H7 (cell line): ENCODE data around the gene SPTBN1. TPM values are rescaled to one million over a fixed set of nuclear protein-coding genes. Genes with fewer than 3 reads are reported as not detected.
"Not testable (repeated sequence)": the region's sequence is repeated elsewhere in the genome, so short reads cannot be mapped to it uniquely, and the experiment has no call there.

Source experiments
- DNase-seq: peaks from one replicate; pipeline ENCODE4 v3.0.0; 2012
- H3K27me3 ChIP-seq: 2 replicates; pipeline ENCODE4 v1.6.0; 2011; ENCODE audit warnings: mild to moderate bottlenecking, low read length; ENCODE audit not compliant: control insufficient read depth, insufficient read depth
- H3K36me3 ChIP-seq: replicated peaks from 2 replicates; pipeline ENCODE4 v1.5.1; 2011; ENCODE audit warnings: low read length; ENCODE audit not compliant: control insufficient read depth, insufficient read depth
- H3K4me3 ChIP-seq: 2 replicates; pipeline ENCODE4 v1.5.1; 2011; ENCODE audit warnings: low read depth, mild to moderate bottlenecking, control low read depth, low read length, moderate library complexity; ENCODE audit not compliant: insufficient read depth
- total RNA-seq: library from RNA; depleted of rRNA; stranded (reverse); fragments of >200 nt; shearing (Covaris generic); gene quantifications from 2 replicates; pipeline ENCODE4 v1.2.3, GENCODE V29; 2014

SPTBN1 gene
- total RNA-seq, 1 experiment from 2014 or later: 100 TPM

DNA sequence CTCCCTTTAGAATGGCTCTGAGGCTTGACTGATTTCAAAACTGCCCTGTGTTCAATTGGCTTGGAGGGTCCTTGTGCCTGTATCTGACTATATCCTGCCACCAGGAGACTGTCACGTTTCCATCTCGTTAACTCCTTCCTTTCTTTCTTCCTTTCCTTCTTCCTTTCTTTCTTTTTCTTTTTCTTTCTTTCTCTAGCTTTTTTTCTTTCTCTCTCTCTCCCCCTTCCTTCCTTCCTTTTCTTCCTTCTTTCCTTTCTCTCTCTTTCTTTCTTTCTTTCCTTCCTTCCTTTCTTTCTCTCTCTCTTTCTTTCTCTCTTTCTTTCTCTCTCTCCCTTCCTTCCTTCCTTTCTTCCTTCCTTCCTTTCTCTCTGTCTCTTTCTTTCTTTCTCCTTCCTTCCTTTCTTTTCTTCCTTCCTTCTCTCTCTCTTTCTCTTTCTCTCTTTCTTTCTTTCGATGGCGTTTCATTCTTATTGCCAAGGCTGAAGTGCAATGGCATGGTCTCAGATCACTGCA lies 229.2 kb downstream of the SPTBN1 start:
- no peaks in the 10 kb centered on the region for H3K36me3 ChIP-seq

DNA sequence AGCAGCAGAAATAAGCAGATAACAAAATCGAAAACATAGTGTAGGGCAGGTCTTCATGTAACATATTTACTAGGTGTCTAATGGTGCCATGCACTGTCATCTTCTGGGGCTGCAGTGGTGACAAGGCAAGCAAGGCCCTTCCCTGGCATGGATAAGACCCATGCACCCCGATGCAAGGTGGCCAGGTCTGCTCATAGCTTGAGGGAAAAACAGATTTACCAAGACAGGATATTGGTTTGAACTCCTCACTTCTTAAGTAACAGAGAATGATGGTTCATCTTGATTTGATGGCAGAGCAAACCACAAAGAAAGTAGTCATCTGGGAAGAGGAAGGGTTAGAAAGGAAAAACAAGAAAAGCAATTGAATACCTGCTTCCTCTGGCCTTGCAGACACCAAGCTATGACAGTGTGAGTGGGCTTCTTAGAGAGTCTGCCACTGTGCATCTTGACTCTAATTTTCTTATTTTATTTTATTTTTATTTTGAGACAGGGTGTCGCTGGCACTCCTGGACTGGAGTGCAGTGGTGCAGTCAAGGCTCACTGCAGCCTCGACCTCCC lies 231.5 kb downstream of the SPTBN1 start:
- Histone ChIP-seq H3K36me3 (no peaks in the 10 kb centered on the region), H3K4me3 (no peak overlapping the region), H3K27me3 (no peaks in the 10 kb centered on the region)
- DNase-seq: no peak

More for the DNA sequence above, 229.2 kb downstream of the SPTBN1 start:
- Histone ChIP-seq H3K4me3 (no peak overlapping the region), H3K27me3 (no peaks in the 10 kb centered on the region)
- no peak for DNase-seq

DNA sequence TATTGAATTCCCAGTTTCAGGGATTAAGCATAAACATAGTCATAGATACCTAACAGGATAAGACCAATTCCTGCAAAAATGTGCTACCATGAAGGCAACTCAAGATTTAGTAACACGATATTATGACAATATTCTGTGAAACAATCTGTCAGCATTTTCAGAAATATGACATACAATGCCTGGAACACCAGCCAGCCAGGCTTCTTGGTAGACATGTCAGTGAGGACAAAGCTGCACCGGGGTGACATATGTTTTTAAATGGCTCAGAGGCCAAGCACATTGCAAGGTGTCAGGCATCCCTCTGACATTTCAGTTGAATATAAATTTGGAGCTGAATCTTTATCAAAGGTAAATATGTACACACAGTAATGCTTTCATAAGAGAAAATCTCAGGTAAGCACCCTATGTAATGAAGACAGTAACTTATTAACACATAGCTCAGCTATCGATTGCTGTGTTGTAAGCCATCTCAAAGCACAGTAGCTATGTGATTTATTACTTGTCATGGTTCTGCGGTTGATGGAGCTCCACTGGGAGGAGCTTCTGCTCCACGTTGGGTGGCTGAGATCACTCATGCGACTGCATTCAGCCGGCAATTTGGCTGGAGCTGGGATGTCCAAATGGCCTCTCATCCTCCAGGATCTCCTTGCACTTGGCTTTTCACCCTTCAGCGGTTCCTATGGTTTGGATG lies 235.5 kb downstream of the SPTBN1 start:
- no peak for DNase-seq
- no peak overlapping the region for H3K4me3 ChIP-seq
- no peaks in the 10 kb centered on the region for H3K27me3 ChIP-seq
- H3K36me3 ChIP-seq: no peaks in the 10 kb centered on the region

DNA sequence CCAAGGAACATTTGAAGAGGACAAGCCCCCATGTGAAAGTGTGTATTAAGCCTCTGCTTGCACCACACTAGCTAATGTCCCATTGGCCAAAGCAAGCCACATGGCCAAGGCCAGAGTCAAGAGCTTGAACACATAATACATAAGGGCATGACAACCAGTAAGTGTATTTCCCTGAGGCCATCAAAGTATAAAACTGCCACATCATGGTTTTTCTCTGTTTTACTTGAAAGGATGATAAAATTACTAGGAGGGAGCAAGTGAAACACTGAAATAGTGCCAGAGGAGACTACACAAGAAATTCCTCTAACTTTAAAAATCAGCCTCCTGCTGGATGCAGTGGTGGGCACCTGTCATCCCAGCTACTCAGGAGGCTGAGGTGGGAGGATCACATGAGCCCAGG lies 236.4 kb downstream of the SPTBN1 start:
- no peak for DNase-seq
- Histone ChIP-seq H3K27me3 (no peaks in the 10 kb centered on the region), H3K36me3 (no peaks in the 10 kb centered on the region), H3K4me3 (no peak overlapping the region)

DNA sequence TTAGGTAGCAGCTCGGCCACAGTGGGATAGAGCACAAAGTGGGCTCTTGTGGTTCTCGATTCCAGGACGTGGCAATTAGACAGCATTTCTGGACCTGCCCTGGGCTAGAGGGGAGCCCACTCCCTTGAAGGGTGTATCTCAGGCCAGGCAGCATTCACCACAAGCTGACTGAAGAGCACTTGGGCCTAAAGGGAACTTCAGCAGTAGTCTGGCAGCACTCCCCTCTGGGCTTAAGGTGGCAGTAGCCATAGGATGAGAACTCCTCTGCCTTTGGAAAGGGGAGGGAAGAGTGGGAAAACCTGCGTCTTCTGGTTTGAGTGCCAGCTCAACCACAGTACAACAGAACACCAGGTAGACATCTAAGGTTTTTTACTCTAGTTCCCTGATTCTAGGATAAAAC lies 239.3 kb downstream of the SPTBN1 start:
- no peaks in the 10 kb centered on the region for H3K36me3 ChIP-seq
- H3K4me3 ChIP-seq: no peak overlapping the region
- H3K27me3 ChIP-seq: no peaks in the 10 kb centered on the region
- DNase-seq: no peak

DNA sequence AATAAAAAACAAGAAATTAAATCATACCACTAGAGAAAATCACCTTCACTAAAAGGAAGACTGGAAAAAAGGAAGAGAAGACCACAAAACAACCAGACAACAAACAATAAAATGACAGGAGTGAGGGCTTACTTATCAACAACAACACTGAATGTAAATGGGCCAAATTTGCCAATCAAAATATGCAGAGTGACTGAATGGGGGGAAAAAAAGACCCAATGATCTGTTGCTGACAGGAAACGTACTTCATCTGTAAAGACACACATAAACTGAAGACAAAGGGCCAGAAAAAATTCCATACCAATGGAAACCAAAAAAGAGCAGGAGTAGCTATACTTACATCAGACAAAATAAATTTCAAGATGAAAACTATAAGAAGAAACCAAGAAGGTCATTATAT lies 241.8 kb downstream of the SPTBN1 start:
- DNase-seq: no peak
- no peaks in the 10 kb centered on the region for H3K36me3 ChIP-seq
- no peak overlapping the region for H3K4me3 ChIP-seq
- no peaks in the 10 kb centered on the region for H3K27me3 ChIP-seq

DNA sequence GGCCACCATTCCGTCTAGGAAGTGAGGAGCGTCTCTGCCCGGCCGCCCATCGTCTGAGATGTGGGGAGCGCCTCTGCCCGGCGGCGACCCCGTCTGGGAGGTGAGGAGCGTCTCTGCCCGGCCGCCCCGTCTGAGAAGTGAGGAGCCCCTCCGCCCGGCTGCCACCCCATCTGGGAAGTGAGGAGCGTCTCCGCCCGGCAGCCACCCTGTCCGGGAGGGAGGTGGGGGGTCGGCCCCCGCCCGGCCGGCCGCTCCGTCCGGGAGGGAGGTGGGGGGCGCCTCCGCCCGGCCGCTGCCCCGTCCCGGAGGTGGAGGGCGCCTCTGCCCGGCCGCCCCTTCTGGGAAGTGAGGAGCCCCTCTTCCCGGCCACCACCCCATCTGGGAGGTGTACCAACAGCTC lies 242.8 kb downstream of the SPTBN1 start:
- not testable (repeated sequence) for H3K27me3 ChIP-seq, DNase-seq, H3K4me3 ChIP-seq, H3K36me3 ChIP-seq

DNA sequence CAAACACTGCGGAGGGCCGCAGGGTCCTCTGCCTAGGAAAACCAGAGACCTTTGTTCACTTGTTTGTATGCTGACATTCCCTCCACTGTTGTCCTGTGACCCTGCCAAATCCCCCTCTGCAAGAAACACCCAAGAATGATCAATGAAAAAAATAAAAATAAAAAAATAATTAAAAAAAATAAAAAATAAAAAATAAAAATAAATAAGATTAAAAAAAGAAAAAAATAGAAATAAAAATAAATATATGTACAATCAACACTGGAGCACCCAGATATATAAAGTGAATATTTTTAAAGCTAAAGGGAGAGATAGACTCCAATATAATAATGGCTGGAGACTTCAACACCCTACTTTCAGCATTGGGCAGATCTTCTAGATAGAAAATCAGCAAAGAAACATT lies 243.5 kb downstream of the SPTBN1 start:
- no peak for DNase-seq
- no peaks in the 10 kb centered on the region for H3K27me3 ChIP-seq
- no peak overlapping the region for H3K4me3 ChIP-seq
- H3K36me3 ChIP-seq: no peaks in the 10 kb centered on the region

DNA sequence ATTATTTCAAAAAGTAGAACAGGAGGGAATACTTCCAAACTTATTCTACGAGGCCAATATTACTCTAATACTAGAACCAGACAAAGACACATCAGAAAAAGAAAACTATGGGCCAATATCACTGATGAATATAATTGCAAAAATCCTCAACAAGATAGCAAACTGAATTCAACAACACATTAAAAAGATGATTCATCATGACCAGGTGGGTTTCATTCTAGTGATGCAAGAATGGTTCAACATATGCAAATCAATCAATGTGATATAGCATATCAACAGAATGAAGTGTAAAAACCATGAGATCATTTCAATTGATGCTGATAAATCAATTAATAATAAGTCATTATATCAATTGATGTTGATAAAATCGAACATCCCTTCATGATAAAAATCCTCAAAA lies 244.9 kb downstream of the SPTBN1 start:
- no peak overlapping the region for H3K4me3 ChIP-seq
- no peak for DNase-seq

DNA sequence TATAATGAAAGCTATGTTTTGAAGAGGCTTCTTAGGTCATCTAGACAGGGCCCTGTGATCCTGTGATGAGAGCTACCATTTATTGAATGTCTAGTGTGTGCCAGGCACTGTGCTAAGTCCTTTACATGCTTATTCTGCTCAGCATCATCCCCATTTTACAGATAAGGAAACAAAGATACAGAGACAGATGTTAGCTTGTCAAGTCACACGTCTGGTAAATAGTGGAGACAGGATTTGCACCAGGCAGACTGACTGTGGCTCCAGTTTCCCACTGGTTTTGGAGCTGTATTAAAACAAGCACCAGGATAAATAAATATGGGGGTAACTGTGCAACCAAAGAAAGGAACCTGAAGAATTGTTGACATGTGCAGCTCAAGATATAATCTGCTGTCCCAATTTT lies 248.1 kb downstream of the SPTBN1 start:
- Histone ChIP-seq H3K27me3 (no peaks in the 10 kb centered on the region), H3K36me3 (no peaks in the 10 kb centered on the region), H3K4me3 (no peak overlapping the region)
- DNase-seq: no peak

More for the DNA sequence above, 244.9 kb downstream of the SPTBN1 start:
- no peaks in the 10 kb centered on the region for H3K36me3 ChIP-seq
- H3K27me3 ChIP-seq: no peaks in the 10 kb centered on the region

DNA sequence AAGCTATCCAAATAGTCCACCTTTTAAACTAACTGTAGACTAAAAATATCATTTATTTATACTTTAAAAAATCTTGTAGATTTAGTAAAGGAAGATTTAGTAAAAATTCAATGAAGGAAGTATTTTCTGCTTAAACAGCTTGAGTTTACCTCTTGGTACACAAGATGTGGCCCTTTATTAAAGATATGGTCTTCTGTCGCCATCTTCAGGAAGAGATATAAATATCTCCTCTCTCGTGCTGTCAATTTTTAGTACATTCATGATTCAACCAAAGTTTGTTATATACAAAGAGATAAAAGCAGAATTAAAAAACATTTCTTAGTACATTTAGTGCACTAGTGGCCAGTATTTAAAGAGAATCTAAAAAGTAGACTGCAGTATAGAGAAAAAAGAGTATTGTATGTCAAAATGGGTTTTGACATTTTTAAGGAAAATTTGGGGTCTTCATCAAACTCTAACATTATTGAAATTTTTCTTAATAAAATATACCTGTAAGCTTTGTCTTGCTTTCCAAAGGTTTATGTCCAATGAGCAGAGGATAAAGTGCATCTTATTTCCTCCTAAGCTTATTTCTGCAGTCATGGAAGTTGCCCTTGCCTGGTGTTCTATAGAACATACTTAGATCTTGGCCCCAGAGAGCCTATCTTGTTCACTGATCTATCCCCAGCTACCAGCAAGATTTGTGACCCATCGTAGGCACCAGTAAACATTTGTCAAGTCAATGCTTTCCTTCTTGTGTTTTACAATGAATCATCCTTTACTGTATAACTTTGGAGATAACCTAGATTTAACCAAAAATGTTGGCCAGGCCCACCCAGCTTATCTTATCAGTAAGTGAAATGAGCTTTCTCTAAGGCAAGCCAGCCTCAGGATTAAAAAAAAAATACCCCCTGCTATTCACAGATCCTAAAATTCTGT lies 248.8 kb downstream of the SPTBN1 start:
- Histone ChIP-seq H3K4me3 (no peak overlapping the region), H3K27me3 (no peaks in the 10 kb centered on the region), H3K36me3 (no peaks in the 10 kb centered on the region)
- peak; percentile 39 for DNase-seq

DNA sequence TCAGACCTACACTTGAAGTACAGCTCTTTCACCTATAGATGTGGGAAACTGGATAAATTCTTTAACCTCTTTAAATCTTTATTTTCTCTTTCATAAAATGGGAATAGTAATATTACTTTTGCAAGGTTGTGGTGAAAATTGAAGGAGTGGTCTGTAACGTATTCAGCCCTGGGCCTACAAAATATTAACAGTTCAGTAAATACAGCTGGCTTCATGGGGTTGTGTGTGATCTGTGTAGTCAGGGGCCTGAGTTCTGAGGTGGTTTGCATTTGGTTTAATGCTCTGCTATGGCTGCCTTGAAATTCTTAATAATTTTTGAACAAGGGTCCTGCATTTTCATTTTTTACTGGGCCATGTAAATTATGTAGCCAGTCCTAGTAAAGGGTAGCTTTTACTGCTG lies 250.5 kb downstream of the SPTBN1 start:
- H3K36me3 ChIP-seq: no peaks in the 10 kb centered on the region
- no peaks in the 10 kb centered on the region for H3K27me3 ChIP-seq
- no peak overlapping the region for H3K4me3 ChIP-seq
- DNase-seq: no peak

DNA sequence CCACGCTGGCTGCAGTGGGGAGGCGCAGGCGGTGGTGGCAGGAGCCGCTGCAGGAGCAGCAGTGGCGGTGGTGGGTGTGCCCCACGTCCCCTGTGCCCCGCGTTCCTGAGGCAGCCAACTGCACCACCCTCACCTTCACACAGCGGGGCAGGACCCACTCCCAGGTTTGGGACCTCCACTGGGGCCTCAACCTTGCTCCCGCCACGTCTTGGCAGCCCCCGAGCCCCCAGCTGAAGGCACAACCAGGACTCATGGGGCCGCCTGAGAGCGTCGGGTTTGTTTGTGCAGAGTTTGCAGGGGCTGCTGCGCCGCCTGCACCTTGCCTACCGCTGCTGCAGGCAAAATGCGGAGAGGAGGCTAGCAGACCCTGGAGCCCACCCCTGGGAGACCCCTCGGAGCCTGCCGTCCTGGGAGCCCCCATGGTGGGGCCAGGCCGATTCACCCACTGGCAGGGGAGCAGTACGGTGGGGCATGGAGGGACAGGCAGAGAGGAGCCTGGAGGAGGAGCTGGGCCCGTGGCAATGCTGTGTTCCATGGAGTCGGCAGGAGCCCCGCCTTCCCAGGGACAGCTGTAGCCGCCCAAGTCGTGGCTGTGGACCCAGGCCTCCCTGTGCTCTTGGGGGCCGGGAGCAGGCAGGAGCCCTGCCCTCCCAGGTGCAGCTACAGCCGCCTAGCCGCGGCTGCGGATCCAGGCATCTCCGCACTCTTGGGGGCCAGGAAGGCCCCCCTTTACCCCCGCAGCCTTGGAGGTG lies 252.6 kb downstream of the SPTBN1 start:
- Histone ChIP-seq H3K36me3 (no peaks in the 10 kb centered on the region), H3K27me3 (no peaks in the 10 kb centered on the region), H3K4me3 (peak overlapping the region; percentile 39; the same call in 1 of the 2 replicates)
- DNase-seq: peak; percentile 61

DNA sequence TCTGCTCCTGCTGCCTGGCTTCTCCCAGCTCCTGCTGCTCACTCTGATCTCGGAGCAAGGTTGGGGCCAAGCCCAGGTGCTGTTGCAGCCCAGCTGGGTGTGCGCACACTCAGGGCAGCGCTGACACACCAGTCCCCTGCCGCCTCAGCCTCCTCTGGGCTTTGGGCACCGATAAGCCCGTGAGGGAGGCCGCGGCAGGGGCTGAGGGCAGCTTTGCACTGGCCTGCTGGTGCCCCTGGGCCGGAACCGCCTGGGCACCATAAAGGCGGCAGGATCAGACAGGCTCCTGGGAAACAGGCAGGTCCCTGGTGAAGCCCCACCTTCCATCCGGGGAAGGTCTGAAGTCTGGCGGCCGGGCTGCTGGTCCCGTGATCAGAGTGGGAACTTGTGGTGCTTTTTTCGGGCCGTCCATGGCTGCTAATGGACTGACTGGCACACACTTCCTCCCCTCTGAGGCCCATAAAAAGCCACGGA lies 253.2 kb downstream of the SPTBN1 start:
- DNase-seq: peak; percentile 19
- H3K36me3 ChIP-seq: no peaks in the 10 kb centered on the region
- H3K27me3 ChIP-seq: no peaks in the 10 kb centered on the region
- peak overlapping the region; percentile 39; the same call in 1 of the 2 replicates for H3K4me3 ChIP-seq
